ENCODE data around the gene MICAL3.
"Not testable (repeated sequence)": the region's sequence is repeated elsewhere in the genome, so short reads cannot be mapped to it uniquely, and the experiment has no call there.

Gene MICAL3

DNA sequence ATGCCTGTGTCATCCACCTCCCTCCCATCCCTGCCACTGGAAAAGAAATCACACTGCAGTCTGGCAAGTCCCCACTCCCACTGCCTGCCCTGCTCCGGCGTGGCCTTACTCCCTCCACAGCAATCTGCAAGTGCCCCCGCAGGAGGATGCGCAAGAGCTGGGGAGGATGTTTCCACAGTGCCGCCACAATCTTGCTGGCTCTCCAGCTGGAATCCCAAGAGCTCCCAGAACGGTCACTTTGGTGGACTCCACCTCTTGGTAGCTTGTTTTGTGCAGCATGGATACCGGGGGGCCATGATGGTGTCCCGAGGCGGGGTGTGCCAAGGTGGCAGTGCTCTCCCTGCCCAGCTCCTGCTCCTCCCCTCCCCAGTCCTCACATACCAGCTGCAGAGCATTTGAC is 76.3 kb downstream of the MICAL3 start:
- DNase-seq: no peak

DNA sequence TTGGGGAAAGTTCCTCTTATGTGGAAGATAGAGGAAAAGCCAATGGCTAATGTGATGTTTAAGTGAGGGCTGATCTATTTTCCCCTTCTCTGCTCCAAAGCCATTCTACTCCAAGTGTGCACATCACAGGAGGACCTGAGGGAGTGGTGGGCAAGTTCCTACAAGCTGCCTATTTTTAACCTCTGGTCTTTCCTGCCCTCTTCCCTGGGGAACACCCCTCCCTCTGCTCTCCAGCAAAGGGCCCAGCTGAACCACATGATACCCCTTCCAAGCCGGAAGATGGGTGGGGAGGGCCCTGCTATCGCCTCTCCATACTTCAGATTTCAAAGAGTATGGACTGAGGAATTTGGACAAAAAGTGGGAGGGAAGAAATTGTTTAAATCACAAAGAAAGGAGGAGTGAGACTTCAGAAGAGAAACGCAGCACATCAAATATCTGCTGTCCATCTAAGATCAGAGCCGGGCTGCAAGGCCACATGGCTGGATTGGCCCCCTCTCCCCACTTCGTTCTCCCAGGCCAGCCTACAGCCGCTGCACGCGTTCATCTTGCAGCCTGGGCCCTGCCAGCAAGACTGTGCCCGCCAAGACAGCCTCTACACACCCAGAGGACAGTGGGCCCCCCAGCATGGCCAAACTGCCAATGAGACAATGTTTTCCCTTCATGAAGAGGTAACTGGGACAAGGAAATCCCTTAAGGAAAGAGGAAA is 77.5 kb downstream of the MICAL3 start:
- DNase-seq: no peak

DNA sequence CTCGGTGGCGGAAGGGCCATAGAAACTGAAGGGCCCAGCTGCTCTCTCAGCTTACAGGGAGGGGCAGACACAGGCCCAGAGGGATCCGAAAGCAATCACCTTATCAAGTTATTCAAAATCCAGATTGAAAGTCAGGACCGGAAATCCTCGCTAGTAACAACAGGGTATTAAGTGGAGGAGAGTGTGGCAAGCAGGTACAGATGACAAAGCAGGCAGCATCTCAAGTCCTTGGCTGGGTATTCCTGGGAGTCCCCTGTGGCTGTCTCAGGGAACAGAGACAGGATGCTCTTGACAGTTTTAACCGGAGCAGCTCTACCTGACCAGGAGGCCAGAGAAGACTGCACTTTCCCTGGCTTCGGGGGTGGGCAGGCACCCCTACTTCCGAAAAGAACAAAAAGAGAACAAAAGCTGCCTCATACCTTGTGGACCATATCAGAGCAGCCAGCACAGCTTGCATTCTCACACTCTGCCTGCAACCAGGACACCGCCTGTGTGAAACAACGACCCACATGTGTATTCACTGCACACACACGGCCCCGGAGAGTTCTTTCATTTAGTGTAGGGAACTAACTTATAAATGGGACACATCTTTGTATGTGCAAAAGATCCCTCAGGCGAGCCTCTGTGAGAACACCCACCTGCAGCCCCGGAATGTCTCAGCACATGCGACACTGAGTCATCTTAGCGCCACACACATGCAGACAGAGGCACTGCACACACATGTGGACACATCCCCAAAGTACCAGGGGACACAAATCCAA is 78.3 kb downstream of the MICAL3 start:
- peak; percentile 17 for DNase-seq

DNA sequence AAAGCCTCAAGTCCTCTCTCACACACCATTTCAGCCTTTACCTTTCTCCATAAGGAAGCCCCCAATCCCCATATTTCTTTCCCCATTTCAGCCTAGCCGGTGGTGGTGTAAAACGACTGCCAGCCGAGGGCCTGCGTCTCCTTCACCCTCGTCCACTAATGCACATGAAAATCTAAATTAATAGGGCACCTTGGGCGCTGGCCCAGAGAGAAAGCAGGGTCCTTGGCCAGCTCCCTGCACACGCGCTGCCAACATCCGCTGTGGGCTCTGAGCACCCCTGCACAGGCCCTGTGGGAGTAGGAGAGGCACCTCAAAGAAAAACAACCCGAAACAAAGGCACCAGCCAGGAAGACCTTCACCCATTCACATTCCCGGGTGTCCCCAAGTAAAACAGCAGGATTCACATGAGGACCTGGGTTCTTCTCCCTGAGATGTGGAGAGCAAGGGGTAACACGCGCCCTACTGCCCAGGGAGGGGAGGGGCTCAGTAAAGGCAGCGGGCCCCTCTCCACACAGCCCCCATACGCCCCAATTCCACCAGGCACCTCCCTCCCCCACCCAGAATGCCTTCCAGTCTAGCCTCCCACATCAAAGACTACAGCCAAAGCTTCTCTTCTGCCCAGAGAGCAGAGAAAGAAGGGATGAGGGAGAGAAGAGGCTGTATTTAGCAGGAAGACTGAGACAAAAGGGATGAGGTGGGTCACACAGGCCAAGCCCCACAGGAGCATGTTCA is 79.0 kb downstream of the MICAL3 start:
- no peak for DNase-seq

DNA sequence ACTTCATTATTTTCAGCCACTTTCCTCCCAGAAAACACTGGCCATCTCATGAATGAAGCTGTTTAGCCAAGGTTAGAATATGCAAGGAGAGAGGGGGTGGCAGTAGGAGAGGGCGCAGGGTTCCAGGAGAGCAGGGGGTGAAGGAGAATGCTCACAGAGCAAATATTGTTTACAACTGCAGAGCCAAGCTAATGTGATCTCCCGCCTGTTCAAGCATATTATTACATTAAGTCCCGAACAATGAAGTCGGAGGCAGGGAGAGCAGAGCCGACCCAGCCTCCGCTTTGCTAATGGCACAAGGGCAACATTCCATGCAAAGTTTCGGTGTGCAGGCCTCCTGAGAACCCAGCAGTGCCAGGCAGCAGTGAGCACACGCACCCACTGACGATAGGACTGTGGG is 80.1 kb downstream of the MICAL3 start:
- DNase-seq: no peak

DNA sequence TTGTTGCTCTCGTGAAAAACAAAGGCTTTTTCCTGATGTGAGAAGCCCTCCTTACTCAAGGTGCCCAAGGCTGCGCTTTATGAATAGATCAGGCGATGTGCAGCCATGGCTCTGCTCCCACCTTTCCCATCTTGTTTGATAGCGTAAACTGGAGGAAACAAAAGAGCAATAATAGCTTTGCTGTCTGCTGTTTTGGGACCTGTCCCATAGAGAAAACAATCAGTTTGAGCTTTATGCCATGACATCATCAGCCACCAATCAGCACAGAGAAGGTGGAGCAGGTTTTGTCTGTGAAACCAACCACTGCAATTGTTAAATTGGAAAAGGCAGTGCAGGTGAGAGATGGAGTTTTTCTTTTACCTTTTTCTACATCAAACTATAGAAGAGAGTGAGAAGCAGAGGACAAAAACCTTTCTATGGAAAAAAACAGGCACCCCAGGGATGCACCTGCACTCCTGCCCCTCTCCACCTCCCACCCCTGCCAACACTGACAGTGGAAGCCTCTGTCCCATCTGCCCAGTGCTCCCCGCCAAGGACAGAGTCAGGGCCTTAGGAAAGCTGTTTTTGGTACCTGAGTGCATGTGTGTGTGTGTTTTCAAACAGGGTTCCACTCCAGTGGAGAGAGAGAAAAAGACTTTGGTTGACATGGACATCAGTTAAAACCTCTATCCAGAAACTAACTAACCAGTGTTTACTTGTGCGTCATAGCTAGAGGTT is 80.7 kb downstream of the MICAL3 start:
- DNase-seq: no peak

DNA sequence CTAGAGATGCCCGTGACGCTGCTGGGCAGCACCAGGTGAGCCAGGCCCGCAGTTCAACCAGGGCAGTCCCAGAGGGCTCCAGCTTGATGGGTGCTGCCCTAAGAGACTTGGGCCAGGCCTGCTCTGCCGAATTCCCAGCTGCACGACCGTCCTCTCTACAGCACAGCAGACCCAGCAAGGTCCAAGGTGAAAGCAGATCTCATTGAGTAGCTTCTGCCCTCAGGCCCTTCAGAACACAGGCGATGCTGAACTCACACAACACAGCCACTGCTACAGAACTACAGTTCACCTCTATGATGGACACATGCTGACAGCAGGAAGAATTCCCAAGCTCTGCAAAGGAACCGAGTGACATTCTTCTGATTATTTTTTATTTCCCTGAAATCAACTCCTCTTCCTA is 81.6 kb downstream of the MICAL3 start:
- no peak for DNase-seq

DNA sequence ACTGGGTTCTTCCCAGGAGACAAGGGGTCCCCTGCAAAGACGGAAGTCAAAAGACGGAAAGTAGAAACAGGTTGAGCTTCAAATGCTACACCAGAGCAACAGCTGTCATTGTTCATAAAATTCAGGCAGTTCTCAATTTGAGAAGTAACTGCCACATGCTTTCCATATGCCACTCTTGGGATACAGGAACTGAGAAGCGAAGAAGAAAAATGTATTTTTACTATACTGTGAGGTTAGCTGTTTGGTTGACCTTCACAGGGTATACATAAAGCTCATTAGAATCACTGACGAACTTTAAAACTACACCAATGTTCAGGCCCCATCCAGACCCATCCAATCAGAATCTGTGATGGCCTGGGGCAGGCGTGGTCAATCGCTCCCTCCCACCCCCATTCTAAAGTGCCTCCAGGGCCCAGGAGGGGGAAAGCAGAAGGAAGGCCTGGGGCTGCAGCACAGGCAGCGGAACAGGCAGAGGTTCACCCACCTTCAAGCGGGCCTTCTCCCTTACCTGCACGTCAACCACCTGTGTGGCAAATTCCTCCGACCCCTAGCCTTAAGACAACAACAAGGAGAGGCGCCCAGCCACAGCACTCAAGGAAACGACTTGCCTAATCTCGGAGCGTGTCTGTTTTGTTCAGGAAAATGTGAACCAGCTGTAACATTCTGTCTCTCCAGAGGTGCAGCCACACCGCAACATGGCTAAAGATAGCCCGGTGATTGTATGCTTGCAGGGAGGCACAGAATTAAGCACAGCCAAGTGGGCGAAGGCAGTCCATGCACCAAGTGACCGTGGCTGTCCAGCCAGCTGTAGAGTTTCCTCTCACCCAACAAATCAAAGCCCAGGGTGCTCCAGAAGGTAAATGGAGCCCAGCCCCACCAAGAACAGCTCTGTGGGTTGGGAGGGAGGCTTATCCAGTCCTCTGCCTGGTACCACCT is 82.6 kb downstream of the MICAL3 start:
- no peak for DNase-seq

DNA sequence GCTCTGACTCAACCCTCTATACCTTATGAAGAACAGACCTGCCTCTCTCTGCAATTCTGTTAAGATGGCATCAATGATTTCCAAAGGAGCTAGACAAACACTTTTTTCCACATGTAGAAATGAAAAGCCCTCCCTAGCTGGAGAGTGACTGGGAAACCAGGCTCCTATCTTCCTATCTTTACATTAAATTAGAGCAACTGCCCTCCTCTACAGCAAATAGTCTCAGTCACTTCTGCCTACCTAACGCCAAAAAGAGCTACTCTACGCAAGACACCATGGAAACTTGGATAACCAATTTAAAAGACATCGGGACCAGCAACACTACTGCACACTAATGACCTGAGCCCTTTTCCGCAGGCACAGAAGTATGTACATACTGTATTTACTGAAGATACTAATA is 84.8 kb downstream of the MICAL3 start:
- DNase-seq: no peak

DNA sequence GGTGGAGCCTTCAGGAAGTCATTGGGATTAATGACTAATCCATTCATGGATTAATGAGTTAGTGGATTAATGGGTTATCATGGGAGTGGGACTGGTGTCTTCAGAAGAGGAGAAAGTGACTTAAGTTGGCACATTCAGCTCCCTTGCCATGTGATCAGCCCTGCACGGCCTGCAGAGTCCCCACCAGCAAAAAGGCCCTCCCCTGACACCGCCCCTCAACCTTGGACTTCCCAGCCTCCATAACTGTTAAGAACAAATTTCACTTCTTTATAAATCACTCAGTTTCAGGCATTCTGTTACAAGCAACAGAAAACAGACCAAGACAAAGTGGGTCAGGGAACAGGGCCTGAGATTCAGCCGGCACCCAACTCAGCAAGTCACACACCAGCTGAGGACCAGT is 85.3 kb downstream of the MICAL3 start:
- no peak for DNase-seq

DNA sequence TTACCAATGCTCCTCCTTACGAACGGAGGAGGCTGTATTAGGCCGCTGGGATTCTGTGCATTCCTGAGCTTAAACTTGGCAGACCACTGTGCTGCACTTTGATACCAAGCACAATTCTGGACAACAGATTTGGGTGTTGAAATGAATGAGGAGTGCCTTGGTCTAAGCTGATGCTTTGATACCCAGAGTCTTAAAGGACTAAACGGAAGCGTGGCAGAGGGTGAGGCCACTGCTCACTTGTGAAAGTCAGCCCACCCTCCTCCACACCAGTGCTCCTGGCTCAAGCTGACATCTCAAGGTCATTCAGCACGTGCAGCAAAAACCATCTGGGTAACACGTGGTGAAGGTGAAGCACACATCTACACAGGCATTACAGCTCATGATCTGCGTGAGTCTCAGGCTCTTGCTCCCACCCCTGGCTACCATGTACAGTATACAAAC is 85.9 kb downstream of the MICAL3 start:
- no peak for DNase-seq

DNA sequence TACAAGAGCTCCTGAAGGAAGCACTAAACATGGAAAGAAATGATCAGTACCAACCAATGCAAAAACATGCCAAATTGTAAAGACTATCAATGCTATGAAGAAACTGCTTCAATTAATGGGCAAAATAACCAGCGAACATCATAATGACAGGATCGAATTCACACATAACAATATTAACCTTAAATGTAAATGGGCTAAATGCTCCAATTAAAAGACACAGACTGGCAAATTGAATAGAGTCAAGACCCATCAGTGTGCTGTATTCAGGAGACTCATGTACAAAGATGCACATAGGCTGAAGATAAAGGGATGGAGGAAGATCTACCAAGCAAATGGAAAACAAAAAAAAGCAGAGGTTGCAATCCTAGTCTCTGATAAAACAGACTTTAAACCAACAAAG is 91.9 kb downstream of the MICAL3 start:
- not testable (repeated sequence) for DNase-seq

DNA sequence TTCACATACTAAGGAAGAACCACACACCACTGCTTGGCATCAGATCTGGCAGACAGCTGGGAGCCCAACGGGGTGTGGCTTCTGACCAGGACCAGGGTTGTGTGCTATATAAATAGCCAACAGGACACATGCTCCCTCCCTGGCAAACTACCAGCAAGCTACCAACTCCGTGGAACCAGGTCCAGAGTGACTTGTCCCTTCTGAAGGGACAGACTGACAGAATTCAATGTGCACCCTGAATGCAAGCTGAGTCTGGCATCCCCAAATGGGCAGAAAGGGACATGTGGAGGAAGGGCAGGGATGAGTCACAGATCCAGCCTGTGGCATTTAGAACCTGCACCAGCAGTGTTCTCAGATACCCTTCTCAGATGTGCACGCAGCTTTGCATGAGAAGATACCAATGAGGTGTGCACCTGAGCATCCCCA is 92.9 kb downstream of the MICAL3 start:
- no peak for DNase-seq

DNA sequence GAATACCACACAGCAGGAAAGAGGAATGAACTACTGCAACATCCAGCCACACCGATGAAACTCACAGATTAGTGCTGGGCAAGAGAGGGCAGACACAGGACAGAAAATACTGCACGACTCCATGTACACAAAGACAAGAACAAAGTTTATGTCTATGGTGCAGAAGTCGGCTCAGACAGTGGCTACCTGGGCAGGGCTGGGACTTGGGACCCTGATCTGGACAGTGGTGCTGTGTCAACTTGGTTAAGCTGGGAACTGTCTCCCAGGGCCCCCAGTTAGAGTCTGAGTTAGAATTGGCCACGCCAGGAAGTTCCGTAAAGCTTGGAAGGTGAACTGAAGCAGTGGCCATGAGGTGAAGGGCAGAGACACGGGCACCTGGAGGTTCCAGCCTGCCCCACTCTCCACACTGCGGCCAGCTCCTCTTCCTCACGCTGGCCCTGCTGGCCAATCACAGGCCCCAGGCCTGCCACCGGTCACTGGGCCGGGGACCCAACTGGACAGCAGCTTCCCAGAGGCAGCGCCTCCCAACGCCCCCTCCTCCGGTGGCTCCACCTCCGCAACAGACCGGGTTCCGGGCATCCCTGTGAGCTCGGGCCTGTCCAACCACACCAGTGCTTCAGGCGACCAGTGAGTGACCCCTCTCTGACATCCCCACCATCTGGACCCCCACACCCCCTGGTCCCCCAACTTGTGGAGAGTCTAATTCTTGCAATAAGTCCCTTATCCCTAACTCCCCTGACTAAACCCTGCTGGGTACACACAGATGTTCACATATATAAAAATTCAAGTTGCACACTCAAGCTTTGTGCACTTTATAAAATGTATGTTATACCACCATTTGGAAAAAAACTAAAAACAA is 93.7 kb downstream of the MICAL3 start:
- no peak for DNase-seq

DNA sequence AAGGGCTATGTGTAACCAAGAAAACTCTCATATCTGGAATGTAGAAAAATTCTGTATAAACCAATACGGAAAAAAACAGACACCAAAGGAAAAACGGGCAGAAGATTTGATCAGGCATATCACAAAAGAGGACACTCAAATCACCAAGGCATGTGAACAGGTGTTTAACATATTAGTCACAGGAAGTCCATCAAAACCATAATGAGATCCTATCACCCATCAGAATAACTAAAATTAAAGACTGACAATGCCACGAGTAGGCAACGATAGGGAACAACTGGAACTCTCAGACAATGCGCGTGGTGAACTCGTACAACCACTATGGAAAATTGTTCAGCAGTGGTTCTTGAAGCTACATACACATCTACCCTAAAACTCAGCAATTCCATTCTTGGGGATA is 94.5 kb downstream of the MICAL3 start:
- no peak for DNase-seq

DNA sequence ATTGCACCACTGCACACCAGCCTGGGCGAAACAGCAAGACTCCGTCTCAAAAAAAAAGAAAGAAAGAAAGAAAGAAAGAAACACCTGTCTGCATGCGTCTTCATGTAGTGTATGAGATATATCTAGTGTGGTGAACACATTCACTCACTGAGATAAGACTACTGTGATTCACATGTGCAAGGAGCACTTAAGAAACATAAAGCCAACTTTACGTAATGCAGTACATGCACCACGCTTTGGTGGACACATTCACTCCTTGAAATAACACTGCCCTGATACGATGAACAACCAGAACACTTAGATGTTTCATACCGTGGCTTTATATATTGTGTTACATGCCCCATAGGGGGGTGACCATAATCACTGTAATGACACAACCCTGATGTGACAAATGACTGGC is 96.0 kb downstream of the MICAL3 start:
- DNase-seq: no peak

DNA sequence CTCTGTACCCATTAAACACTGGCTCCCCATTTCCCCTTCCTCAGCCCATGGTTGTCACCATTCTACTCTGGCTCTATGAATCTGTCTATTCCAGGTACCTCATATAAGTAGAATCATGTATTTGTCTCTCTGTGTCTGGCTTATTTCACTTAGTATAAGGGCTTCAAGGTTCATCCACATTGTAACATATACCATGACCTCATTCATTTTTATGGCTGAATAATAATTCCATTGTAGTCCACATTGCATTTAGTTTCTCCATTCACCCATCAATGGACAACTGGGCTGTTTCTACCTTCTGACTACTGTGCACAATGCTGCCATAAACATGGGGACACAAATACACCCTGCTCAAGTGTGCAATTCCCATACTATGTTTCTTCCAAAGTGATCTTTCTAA is 97.3 kb downstream of the MICAL3 start:
- no peak for DNase-seq

DNA sequence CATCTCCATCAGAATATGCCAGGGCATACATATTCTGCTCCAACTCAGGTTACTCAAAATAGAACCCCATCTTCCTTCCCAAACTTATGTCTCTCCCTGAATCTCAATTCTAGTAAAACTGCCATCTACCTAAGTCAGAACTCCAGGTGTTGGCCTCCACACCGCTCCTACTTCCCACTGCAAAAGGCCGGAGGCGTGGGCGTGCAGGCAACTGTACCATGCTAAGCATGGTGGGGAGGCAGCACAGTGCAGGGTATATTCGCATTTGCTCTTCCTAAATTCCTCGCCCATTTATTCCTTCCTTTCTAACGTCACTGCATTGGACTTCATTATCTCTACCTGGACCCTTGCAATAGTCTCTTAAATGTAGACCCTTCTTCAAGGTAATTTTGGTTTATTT is 97.8 kb downstream of the MICAL3 start:
- DNase-seq: no peak

DNA sequence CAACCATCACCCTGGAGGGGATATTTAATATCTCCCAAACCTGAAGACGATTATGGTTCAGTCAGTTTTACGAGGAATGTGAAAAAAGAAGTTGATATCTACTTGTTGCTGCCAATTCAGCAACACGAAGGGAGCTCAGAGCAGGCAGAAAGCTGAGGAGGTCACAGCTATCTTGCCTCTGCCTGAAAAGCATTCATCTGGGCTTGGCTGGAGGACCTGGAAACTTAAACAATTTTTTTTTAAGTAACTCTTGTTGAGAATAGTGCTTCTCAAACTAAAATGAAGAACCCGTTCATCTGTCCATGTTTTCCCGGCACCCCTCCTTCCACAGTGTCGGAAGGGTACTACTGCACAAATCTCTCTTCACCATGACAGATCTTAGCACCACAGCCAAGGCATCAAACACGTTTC is 98.9 kb downstream of the MICAL3 start:
- DNase-seq: no peak

DNA sequence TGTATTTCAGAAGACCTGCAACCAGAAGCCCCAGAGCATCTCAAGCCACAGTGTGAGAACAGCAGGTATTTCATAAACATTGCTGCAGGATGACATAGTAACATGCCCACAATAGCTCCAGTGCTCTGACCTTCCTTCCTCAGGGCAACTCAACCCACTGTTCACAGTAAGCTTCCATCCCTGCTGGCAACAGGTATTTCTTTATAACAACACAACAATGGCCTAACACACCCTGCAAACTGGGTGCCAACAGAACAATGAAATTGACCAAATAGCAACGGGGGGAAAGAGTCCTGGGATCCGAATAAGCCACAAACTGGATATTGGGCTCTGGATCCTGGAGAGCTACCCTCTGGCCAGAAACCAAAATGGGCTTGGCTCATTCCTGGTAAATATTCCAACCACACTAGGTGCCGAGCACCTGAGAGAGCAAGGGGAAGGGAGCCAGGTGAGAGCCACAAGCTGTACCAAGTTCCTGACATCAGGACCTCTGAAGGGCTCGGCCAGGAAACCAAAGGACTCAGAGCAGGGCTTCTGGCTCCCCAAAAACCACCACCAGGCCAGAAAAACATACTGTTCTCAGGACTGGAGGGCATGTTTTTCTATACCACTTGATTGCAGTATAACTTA is 99.5 kb downstream of the MICAL3 start:
- no peak for DNase-seq

DNA sequence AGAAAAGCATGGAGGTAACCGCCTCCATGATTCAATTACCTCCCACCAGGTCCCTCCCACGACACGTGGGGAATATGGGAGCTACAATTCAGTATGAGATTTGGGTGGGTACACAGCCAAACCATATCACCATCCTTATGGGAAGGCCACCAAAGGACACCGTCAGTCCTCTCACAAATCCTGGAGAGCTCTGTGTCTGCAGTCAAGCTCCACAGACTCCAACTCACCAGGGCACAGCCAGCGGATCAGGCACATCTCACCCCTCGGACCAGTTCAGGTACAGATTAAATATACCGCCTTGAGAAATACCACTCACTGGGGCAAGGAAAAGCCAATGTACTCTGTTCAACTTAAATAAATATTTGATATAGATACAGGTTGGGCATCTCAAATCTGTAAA is 100.3 kb downstream of the MICAL3 start:
- DNase-seq: no peak
